ENCODE results near the gene CHMP1A. TPM values are rescaled to one million over a fixed set of nuclear protein-coding genes. Genes with fewer than 3 reads are reported as not detected.

Gene CHMP1A
- total RNA-seq, 1 experiment from 2014 or later: 158 TPM

GRCh38 chr16:89596061-89596689 lies 61.3 kb downstream of the CHMP1A start:
- no peaks in the 10 kb centered on the region for H3K79me2 ChIP-seq (ENCODE audit: insufficient read depth, low read length)
- peak; percentile 4; the same call in 1 of the 2 replicates for ATAC-seq
- TF ChIP-seq SIN3A (IDR thresholded peaks at IDR 0.05; ENCODE audit: low read depth) (no peak), ZFX (IDR thresholded peaks at IDR 0.05) (0 out of 2 replicates have a peak, but pooled peaks have one; percentile 21)
- no peaks in the 10 kb centered on the region for H3K9me2 ChIP-seq (ENCODE audit: insufficient read depth)
- H3K27ac ChIP-seq (ENCODE audit: low read depth, low read length): peak overlapping the region; percentile 9; the same call in 1 of the 2 replicates
- CTCF ChIA-PET: no interaction called here
- no peaks in the 10 kb centered on the region for H4K20me1 ChIP-seq (ENCODE audit: insufficient read depth)
- no peak for DNase-seq (ENCODE audit: low read depth, low spot score)
- H3K36me3 ChIP-seq (ENCODE audit: control insufficient read depth in 1 of 2, insufficient read depth in 2 of 2, low read length in 2 of 2): peaks cover 3 to 6% of the 10 kb centered on the region in 2 experiments; a peak in 2 of 4 replicates
- RAD21 ChIA-PET (ENCODE audit: low non-redundant PET in 1 of 2, low total read pairs in 2 of 2, uncharacterized antibody in 2 of 2, unreplicated experiment in 2 of 2): no interaction called here
- no peaks in the 10 kb centered on the region for H3K27me3 ChIP-seq (ENCODE audit: insufficient read depth, low read length)
- BruUV-seq (replicated peaks): no TSS peak
- H3K9me3 ChIP-seq (ENCODE audit: control insufficient read depth in 1 of 2, insufficient read depth in 1 of 2, low read depth in 1 of 2, low read length in 2 of 2): no peaks in the 10 kb centered on the region
- POLR2A ChIA-PET: no interaction called here
- no peak overlapping the region for H2AFZ ChIP-seq (ENCODE audit: low read depth, low read length, poor library complexity, severe bottlenecking)
- H3K4me1 ChIP-seq (ENCODE audit: control insufficient read depth in 1 of 2, insufficient read depth in 2 of 2, low read length in 2 of 2): peaks cover 11 to 33% of the 10 kb centered on the region in 2 experiments; a peak in 3 of 4 replicates
- intact Hi-C loops (cut with micrococcal nuclease): no loop called here
- no peak overlapping the region for H3K4me3 ChIP-seq (replicated peaks in 1 of 2; ENCODE audit: low read depth in 1 of 2, low read length in 2 of 2)
- H3K4me2 ChIP-seq (ENCODE audit: low read length): no peak overlapping the region
- H3K9ac ChIP-seq (ENCODE audit: low read length): no peak overlapping the region

- Histone ChIP-seq H3K4me3 (replicated peaks in 1 of 2; ENCODE audit: low read depth in 1 of 2, low read length in 2 of 2) (no peak overlapping the region), H3K27me3 (ENCODE audit: insufficient read depth, low read length) (no peaks in the 10 kb centered on the region), H3K9me2 (ENCODE audit: insufficient read depth) (no peaks in the 10 kb centered on the region), H3K79me2 (ENCODE audit: insufficient read depth, low read length) (no peaks in the 10 kb centered on the region), H3K27ac (ENCODE audit: low read depth, low read length) (peak overlapping the region; percentile 11; the same call in 1 of the 2 replicates), H2AFZ (ENCODE audit: low read depth, low read length, poor library complexity, severe bottlenecking) (no peak overlapping the region), H3K4me2 (ENCODE audit: low read length) (no peak overlapping the region), H3K9me3 (ENCODE audit: control insufficient read depth in 1 of 2, insufficient read depth in 1 of 2, low read depth in 1 of 2, low read length in 2 of 2) (no peaks in the 10 kb centered on the region), H3K9ac (ENCODE audit: low read length) (no peak overlapping the region), H3K36me3 (ENCODE audit: control insufficient read depth in 1 of 2, insufficient read depth in 2 of 2, low read length in 2 of 2) (peaks cover 3 to 6% of the 10 kb centered on the region in 2 experiments; a peak in 2 of 4 replicates), H4K20me1 (ENCODE audit: insufficient read depth) (no peaks in the 10 kb centered on the region), H3K4me1 (ENCODE audit: control insufficient read depth in 1 of 2, insufficient read depth in 2 of 2, low read length in 2 of 2) (peaks cover 8 to 26% of the 10 kb centered on the region in 2 experiments; a peak in 3 of 4 replicates)
- POLR2A ChIA-PET: no interaction called here
- DNase-seq (ENCODE audit: low read depth, low spot score): no peak
- RAD21 ChIA-PET (ENCODE audit: low non-redundant PET in 1 of 2, low total read pairs in 2 of 2, uncharacterized antibody in 2 of 2, unreplicated experiment in 2 of 2): no interaction called here
- ATAC-seq: no peak
- CTCF ChIA-PET: no interaction called here
- intact Hi-C loops (cut with micrococcal nuclease): no loop called here
- BruUV-seq (replicated peaks): no TSS peak
- TF ChIP-seq ZBTB33 (IDR thresholded peaks at IDR 0.05; ENCODE audit: extremely low read depth, insufficient replicate concordance, low read length) (no peak), ZFX (IDR thresholded peaks at IDR 0.05) (no peak)
These were observed 62.0 kb downstream of the CHMP1A start for GRCh38 chr16:89595330-89596060.

Other genes starting within 250 kb of the CHMP1A start
- gene ANKRD11, start 167.1 kb downstream of the CHMP1A start, total RNA-seq (2021; ENCODE audit: unreplicated experiment): 266 TPM
- 116 TPM for gene SPG7, start 149.3 kb downstream of the CHMP1A start, total RNA-seq (2021; ENCODE audit: unreplicated experiment)
- gene RPL13, start 97.0 kb downstream of the CHMP1A start, total RNA-seq (2021; ENCODE audit: unreplicated experiment): 4,404 TPM
- 201 TPM for gene CPNE7, start 82.0 kb downstream of the CHMP1A start, total RNA-seq (2021; ENCODE audit: unreplicated experiment)
- gene DPEP1, start 44.1 kb downstream of the CHMP1A start, total RNA-seq (2021; ENCODE audit: unreplicated experiment): 1.1 TPM
- gene SPATA33, start 128 bp upstream of the CHMP1A start, total RNA-seq (2021; ENCODE audit: unreplicated experiment): 24.9 TPM
- gene CDK10, start 29.0 kb upstream of the CHMP1A start, total RNA-seq (2021; ENCODE audit: unreplicated experiment): 165 TPM
- 50.5 TPM for gene SPATA2L, start 44.0 kb upstream of the CHMP1A start, total RNA-seq (2021; ENCODE audit: unreplicated experiment)
- gene VPS9D1, start 63.2 kb upstream of the CHMP1A start, total RNA-seq (2021; ENCODE audit: unreplicated experiment): 4.2 TPM
- gene ZNF276, start 63.8 kb upstream of the CHMP1A start, total RNA-seq (2021; ENCODE audit: unreplicated experiment): 49.9 TPM
- 167 TPM for gene FANCA, start 158.9 kb upstream of the CHMP1A start, total RNA-seq (2021; ENCODE audit: unreplicated experiment)
- 21.2 TPM for gene SPIRE2, start 170.8 kb upstream of the CHMP1A start, total RNA-seq (2021; ENCODE audit: unreplicated experiment)
- 345 TPM for gene TCF25, start 215.9 kb upstream of the CHMP1A start, total RNA-seq (2021; ENCODE audit: unreplicated experiment)

Data from HCT116 (cell line).